ENCODE data around the gene LYST.

GRCh38 chr1:235742914-235743599 is 123.6 kb downstream of the LYST start:
- TF ChIP-seq CTCF (IDR thresholded peaks at IDR 0.05; ENCODE audit: poor library complexity, severe bottlenecking): no peak
- no peak for TF ChIP-seq EP300 (conservative IDR thresholded peaks at IDR 0.05; ENCODE audit: poor library complexity, severe bottlenecking)
- no peak for TF ChIP-seq POLR2AphosphoS5 (IDR thresholded peaks at IDR 0.05)
- TF ChIP-seq RAD21 (conservative IDR thresholded peaks at IDR 0.05): no peak
- TF ChIP-seq SMC3 (conservative IDR thresholded peaks at IDR 0.05; ENCODE audit: poor library complexity): no peak
- TF ChIP-seq MXI1 (conservative IDR thresholded peaks at IDR 0.05; ENCODE audit: poor library complexity, severe bottlenecking): no peak
- TF ChIP-seq EZH2 (IDR thresholded peaks at IDR 0.05; ENCODE audit: borderline replicate concordance, insufficient read depth, low read length, poor library complexity, severe bottlenecking): no peak
- no peak for TF ChIP-seq TAF1 (IDR thresholded peaks at IDR 0.05; ENCODE audit: low read depth)
- no peak for TF ChIP-seq REST (IDR thresholded peaks at IDR 0.05; ENCODE audit: borderline replicate concordance)

Data from neural cell (in vitro differentiated cells).